ENCODE data around the gene SCG5. TPM values are rescaled to one million over a fixed set of nuclear protein-coding genes. Genes with fewer than 3 reads are reported as not detected.
"Not testable (repeated sequence)": the region's sequence is repeated elsewhere in the genome, so short reads cannot be mapped to it uniquely, and the experiment has no call there.

The SCG5 gene, protein sequence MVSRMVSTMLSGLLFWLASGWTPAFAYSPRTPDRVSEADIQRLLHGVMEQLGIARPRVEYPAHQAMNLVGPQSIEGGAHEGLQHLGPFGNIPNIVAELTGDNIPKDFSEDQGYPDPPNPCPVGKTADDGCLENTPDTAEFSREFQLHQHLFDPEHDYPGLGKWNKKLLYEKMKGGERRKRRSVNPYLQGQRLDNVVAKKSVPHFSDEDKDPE
- 8.4 TPM for total RNA-seq

DNA sequence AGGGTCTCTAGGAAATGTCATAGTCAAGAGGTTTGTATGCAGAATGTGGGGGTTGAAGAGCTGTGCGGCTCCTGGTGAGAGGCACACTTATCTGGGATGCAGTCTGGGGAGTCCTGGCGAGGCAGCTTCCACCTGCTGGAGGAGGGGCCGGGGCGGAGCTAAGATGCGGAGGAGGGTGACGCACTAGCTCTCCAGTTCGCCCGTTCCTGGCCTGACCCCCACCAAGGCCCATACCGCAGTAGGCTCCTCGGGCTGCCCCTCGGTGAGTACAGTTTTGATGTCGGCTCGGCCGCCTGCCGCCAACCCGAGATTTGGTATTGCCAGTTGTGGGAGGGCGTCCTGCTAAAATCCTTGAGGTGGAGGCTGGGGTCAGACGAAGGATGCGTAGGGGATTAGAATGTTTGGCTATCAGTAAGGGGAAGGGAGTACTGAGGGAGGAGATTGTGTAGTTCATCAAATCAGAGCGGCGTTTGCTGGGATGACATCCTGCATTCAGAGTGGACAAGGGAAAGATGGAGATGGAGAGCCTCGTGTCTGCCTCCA is at the start of gene SCG5:
SCG5 (plus strand) TSS at position 194 of the 543 bp plus-strand sequence. CDS start 1,883 bp downstream, outside the sequence.
- Histone ChIP-seq H3K9ac (ENCODE audit: low read depth in 1 of 3, low read length in 3 of 3) (no peak within 1 kb of the TSS), H3K27ac (ENCODE audit: low read depth, low read length) (no peak within 1 kb of the TSS), H3K4me3 (ENCODE audit: low read length in 3 of 3) (peak within 1 kb of the TSS in 1 of 3 donors; percentile 57)

DNA sequence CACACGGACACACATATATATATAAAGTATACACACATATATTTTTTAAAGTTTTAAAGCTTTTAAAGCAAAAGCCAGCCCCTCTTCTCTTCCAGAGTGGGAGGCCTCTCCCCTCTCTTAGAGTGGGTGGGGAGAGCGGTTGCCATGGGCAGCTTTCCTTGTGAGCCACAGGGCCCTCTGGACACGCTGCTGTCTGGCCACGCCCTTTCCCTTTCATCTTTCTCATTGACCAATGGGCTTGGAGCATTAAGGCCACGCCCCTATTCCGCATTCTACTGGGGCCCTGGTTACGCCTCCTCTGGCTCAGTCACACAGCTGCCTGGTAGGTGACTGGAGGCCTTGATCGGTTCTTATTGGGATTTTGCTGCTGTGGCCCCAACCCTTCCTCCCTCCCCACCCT is 48.4 kb upstream of the SCG5 start, which contains the start of gene GOLGA8N:
GOLGA8N (plus strand) TSS at position 306 of the 400 bp plus-strand sequence.
- H3K36me3 ChIP-seq (ENCODE audit: control insufficient read depth in 3 of 3, insufficient read depth in 3 of 3, low read length in 3 of 3); H3K4me1 ChIP-seq (ENCODE audit: control insufficient read depth in 3 of 3, insufficient read depth in 3 of 3, low read length in 3 of 3); H3K27me3 ChIP-seq (ENCODE audit: control insufficient read depth in 3 of 3, insufficient read depth in 3 of 3, low read length in 3 of 3); H3K9me3 ChIP-seq (ENCODE audit: control insufficient read depth in 3 of 3, low read length in 3 of 3); H3K27ac ChIP-seq (ENCODE audit: low read depth, low read length); H3K9ac ChIP-seq (ENCODE audit: low read depth in 1 of 3, low read length in 3 of 3); H3K4me3 ChIP-seq (ENCODE audit: low read length in 3 of 3): not testable (repeated sequence)

More for the DNA sequence above, at the start of gene SCG5:
- H3K9me3 ChIP-seq (ENCODE audit: control insufficient read depth in 3 of 3, low read length in 3 of 3) = no peaks in the 10 kb centered on the region
- peaks cover 0 to 3% (median 0%) of the 10 kb centered on the region in 3 donors for H3K4me1 ChIP-seq (ENCODE audit: control insufficient read depth in 3 of 3, insufficient read depth in 3 of 3, low read length in 3 of 3)
- peaks cover 7 to 18% (median 14%) of the 10 kb centered on the region in 3 donors for H3K27me3 ChIP-seq (ENCODE audit: control insufficient read depth in 3 of 3, insufficient read depth in 3 of 3, low read length in 3 of 3)
- no peaks in the 10 kb centered on the region for H3K36me3 ChIP-seq (ENCODE audit: control insufficient read depth in 3 of 3, insufficient read depth in 3 of 3, low read length in 3 of 3)

DNA sequence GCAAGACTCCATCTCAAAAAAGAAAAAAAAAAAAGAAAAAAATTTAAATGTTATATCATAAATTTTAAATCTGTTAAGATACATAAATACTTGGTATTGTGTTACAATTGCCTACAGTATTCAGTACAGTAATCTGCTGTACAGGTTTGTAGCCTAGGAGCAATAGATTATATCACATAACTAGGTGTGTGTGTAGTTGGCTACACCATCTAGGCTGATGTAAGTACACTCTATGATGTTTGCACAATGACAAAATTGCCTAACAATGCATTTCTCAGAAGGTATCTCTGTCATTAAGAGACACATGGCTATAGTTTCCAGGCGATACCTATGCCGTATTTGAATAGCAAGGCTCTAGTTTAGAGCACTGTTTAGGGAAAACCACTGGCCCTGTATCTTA is 32.0 kb upstream of the SCG5 start:
- H3K4me3 ChIP-seq (ENCODE audit: low read length in 3 of 3); H3K9ac ChIP-seq (ENCODE audit: low read depth in 1 of 3, low read length in 3 of 3); H3K27ac ChIP-seq (ENCODE audit: low read depth, low read length); H3K27me3 ChIP-seq (ENCODE audit: control insufficient read depth in 3 of 3, insufficient read depth in 3 of 3, low read length in 3 of 3); H3K9me3 ChIP-seq (ENCODE audit: control insufficient read depth in 3 of 3, low read length in 3 of 3); H3K4me1 ChIP-seq (ENCODE audit: control insufficient read depth in 3 of 3, insufficient read depth in 3 of 3, low read length in 3 of 3); H3K36me3 ChIP-seq (ENCODE audit: control insufficient read depth in 3 of 3, insufficient read depth in 3 of 3, low read length in 3 of 3): not testable (repeated sequence)

DNA sequence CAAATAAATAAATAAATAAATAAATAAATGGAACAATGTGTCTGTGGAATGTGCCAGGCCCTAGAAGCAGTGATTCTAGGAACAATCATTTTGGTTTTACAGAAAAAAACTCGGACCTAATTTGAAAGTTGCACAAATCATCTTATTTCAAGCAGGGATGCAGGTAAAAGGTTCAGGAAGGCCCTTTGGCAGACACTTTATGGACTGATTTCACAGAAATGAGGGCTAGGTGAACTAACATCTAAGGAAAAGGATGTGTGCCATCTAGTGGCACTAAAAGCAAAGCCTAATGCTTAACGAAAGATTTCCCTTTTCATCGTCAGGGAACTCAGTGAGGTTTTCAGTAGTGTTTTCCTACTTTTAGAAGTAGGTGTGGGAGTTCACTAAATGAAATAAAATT is 30.8 kb upstream of the SCG5 start:
- H3K4me3 ChIP-seq (ENCODE audit: low read length in 3 of 3); H3K36me3 ChIP-seq (ENCODE audit: control insufficient read depth in 3 of 3, insufficient read depth in 3 of 3, low read length in 3 of 3); H3K27ac ChIP-seq (ENCODE audit: low read depth, low read length); H3K9me3 ChIP-seq (ENCODE audit: control insufficient read depth in 3 of 3, low read length in 3 of 3); H3K9ac ChIP-seq (ENCODE audit: low read depth in 1 of 3, low read length in 3 of 3); H3K27me3 ChIP-seq (ENCODE audit: control insufficient read depth in 3 of 3, insufficient read depth in 3 of 3, low read length in 3 of 3); H3K4me1 ChIP-seq (ENCODE audit: control insufficient read depth in 3 of 3, insufficient read depth in 3 of 3, low read length in 3 of 3): not testable (repeated sequence)

DNA sequence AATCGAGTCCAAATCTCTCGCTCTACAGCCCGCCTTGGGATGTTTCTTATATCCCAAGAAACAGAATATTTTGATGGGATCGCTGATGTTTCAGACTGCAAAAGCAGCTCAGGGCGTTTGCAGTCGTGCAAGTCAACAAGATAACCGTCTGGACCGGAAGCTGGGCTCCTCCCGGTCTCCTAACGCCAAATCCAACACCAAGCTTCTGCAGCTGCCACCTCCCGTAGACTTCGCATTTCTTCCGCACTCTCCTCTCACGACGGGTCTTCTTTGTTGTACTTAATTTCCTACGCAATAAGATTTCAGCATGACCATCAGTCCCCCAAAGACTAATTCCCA is 26.8 kb upstream of the SCG5 start:
- Histone ChIP-seq H3K4me3 (ENCODE audit: low read length in 3 of 3) (peak overlapping the region; percentile 72 to 78 (median 72)), H3K9ac (ENCODE audit: low read depth in 1 of 3, low read length in 3 of 3) (peak overlapping the region; percentile 65 to 84 (median 82)), H3K27ac (ENCODE audit: low read depth, low read length) (peak overlapping the region; percentile 84)
- H3K27me3 ChIP-seq (ENCODE audit: control insufficient read depth in 3 of 3, insufficient read depth in 3 of 3, low read length in 3 of 3); H3K9me3 ChIP-seq (ENCODE audit: control insufficient read depth in 3 of 3, low read length in 3 of 3); H3K36me3 ChIP-seq (ENCODE audit: control insufficient read depth in 3 of 3, insufficient read depth in 3 of 3, low read length in 3 of 3); H3K4me1 ChIP-seq (ENCODE audit: control insufficient read depth in 3 of 3, insufficient read depth in 3 of 3, low read length in 3 of 3): not testable (repeated sequence)

DNA sequence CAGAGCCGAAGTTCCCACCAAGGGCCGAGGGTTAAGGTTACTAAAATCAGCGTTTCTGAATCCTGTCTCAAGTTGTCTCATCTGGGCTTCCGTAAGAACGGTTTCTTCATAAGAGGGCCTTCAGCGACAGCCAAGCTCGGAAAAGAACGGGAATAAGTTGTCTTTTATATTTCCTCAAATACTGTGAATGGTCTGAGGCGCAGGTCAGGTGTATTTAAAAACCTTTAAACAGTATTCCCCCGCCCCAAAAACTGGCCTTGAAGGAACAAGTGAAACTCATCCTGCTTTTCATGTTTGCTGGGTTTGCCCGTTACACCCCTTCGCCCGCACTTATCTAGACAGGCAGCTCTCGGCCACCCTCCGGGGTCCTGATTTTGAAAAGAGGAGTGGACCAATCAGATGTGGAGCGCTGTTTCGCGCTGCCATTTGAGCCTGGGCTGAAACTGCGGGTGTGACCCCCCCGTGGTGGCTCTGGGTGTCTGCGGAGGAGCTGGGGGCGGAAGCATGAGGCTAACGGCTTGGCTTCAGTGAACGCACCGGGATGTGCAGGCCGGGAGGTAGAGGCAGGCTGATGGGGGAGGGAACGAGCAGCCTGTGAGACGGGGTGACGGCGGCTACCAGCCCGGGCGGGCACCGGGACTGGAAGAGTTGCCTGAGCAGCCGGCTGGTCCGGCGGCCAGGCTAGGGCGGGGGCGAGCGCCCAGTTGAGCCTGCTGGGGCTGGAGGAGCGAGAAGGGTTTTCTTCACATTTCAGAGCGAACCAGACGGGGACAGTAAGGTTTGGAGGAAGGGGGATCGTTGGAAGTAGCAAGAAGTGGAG is 26.2 kb upstream of the SCG5 start, which contains the start of gene ARHGAP11A:
ARHGAP11A (plus strand) TSS at position 454 of the 820 bp plus-strand sequence. CDS start 708 bp downstream, outside the sequence.
- peak within 1 kb of the TSS; percentile 72 to 80 (median 72) for H3K4me3 ChIP-seq (ENCODE audit: low read length in 3 of 3)
- H3K36me3 ChIP-seq (ENCODE audit: control insufficient read depth in 3 of 3, insufficient read depth in 3 of 3, low read length in 3 of 3); H3K9me3 ChIP-seq (ENCODE audit: control insufficient read depth in 3 of 3, low read length in 3 of 3); H3K27me3 ChIP-seq (ENCODE audit: control insufficient read depth in 3 of 3, insufficient read depth in 3 of 3, low read length in 3 of 3); H3K4me1 ChIP-seq (ENCODE audit: control insufficient read depth in 3 of 3, insufficient read depth in 3 of 3, low read length in 3 of 3): not testable (repeated sequence)
- peak within 1 kb of the TSS; percentile 84 for H3K27ac ChIP-seq (ENCODE audit: low read depth, low read length)
- H3K9ac ChIP-seq (ENCODE audit: low read depth in 1 of 3, low read length in 3 of 3) = peak within 1 kb of the TSS; percentile 65 to 84 (median 82)

DNA sequence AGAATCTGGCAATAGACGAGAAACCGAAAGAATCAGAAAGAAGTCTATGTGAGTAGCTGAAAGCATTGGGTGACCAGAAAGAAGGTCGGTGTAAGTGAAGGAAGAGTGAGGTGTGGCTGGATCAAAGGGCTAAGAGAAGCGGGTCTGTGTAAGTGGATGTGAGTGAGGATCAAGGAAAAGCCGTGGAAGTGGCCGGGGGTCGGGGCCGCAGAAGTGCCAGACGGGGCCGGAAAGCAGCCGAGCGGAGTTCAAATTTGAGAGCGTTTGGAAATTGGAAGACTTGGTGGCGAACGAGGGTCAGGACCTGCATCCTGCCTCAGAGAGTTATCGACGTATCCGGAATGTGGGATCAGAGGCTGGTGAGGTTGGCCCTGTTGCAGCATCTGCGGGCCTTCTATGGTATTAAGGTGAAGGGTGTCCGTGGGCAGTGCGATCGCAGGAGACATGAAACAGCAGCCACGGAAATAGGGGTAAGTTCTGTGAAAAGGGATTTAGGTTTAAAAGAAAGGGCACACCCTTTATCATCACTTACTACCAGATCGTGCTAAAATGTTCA is 25.6 kb upstream of the SCG5 start:
- not testable (repeated sequence) for H3K9me3 ChIP-seq (ENCODE audit: control insufficient read depth in 3 of 3, low read length in 3 of 3); H3K27me3 ChIP-seq (ENCODE audit: control insufficient read depth in 3 of 3, insufficient read depth in 3 of 3, low read length in 3 of 3); H3K36me3 ChIP-seq (ENCODE audit: control insufficient read depth in 3 of 3, insufficient read depth in 3 of 3, low read length in 3 of 3); H3K4me1 ChIP-seq (ENCODE audit: control insufficient read depth in 3 of 3, insufficient read depth in 3 of 3, low read length in 3 of 3); H3K27ac ChIP-seq (ENCODE audit: low read depth, low read length)
- peak overlapping the region; percentile 62 to 78 (median 72) for H3K4me3 ChIP-seq (ENCODE audit: low read length in 3 of 3)
- H3K9ac ChIP-seq (ENCODE audit: low read depth in 1 of 3, low read length in 3 of 3) = peak overlapping the region in 2 of 3 donors; percentile 32 to 35

DNA sequence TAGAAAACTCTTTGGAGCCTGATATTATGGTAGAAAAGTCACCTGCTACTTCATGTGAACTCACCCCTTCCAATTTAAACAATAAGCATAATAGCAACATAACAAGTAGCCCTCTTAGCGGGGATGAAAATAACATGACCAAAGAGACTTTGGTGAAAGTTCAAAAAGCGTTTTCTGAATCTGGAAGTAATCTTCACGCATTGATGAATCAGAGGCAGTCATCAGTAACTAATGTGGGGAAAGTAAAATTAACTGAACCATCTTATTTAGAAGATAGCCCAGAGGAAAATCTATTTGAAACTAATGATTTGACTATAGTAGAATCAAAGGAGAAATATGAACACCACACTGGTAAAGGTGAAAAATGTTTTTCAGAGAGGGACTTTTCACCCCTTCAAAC is 5.1 kb upstream of the SCG5 start:
- Histone ChIP-seq H3K9me3 (ENCODE audit: control insufficient read depth in 3 of 3, low read length in 3 of 3) (no peaks in the 10 kb centered on the region), H3K9ac (ENCODE audit: low read depth in 1 of 3, low read length in 3 of 3) (no peak overlapping the region), H3K27ac (ENCODE audit: low read depth, low read length) (no peak overlapping the region), H3K27me3 (ENCODE audit: control insufficient read depth in 3 of 3, insufficient read depth in 3 of 3, low read length in 3 of 3) (peaks cover 2 to 3% (median 2%) of the 10 kb centered on the region in 3 donors), H3K36me3 (ENCODE audit: control insufficient read depth in 3 of 3, insufficient read depth in 3 of 3, low read length in 3 of 3) (no peaks in the 10 kb centered on the region), H3K4me1 (ENCODE audit: control insufficient read depth in 3 of 3, insufficient read depth in 3 of 3, low read length in 3 of 3) (peaks cover 0 to 1% (median 0%) of the 10 kb centered on the region in 3 donors), H3K4me3 (ENCODE audit: low read length in 3 of 3) (no peak overlapping the region)

DNA sequence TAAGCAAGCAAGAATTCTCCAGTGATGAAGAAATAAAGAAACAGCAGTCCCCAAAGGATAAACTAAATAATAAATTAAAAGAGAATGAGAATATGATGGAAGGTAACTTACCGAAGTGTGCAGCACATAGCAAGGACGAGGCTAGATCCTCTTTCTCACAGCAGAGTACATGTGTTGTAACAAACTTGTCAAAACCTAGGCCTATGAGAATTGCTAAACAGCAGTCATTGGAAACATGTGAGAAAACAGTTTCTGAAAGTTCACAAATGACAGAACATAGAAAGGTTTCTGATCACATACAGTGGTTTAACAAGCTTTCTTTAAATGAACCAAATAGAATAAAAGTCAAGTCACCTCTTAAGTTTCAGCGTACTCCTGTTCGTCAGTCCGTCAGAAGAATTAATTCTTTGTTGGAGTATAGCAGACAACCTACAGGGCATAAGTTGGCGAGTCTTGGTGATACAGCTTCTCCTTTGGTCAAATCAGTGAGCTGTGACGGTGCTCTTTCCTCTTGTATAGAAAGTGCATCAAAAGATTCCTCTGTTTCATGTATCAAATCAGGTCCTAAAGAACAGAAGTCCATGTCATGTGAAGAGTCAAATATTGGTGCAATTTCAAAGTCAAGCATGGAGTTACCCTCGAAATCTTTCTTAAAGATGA is 4.5 kb upstream of the SCG5 start:
- Histone ChIP-seq H3K27me3 (ENCODE audit: control insufficient read depth in 3 of 3, insufficient read depth in 3 of 3, low read length in 3 of 3) (peaks cover 7 to 9% (median 9%) of the 10 kb centered on the region in 3 donors), H3K9ac (ENCODE audit: low read depth in 1 of 3, low read length in 3 of 3) (no peak overlapping the region), H3K4me3 (ENCODE audit: low read length in 3 of 3) (no peak overlapping the region), H3K27ac (ENCODE audit: low read depth, low read length) (no peak overlapping the region), H3K36me3 (ENCODE audit: control insufficient read depth in 3 of 3, insufficient read depth in 3 of 3, low read length in 3 of 3) (no peaks in the 10 kb centered on the region), H3K9me3 (ENCODE audit: control insufficient read depth in 3 of 3, low read length in 3 of 3) (no peaks in the 10 kb centered on the region), H3K4me1 (ENCODE audit: control insufficient read depth in 3 of 3, insufficient read depth in 3 of 3, low read length in 3 of 3) (peaks cover 0 to 3% (median 0%) of the 10 kb centered on the region in 3 donors)
